HK-2 (cell line): ENCODE data around the gene SASH1.

ENCODE experiments used
- DNase-seq: peaks from one replicate; pipeline ENCODE4 v3.0.0-alpha.2; 2018; ENCODE audit not compliant: unreplicated experiment

The SASH1 gene

GRCh38 chr6:148520109-148520841 is 177.6 kb downstream of the SASH1 start:
- peak; percentile 12 for DNase-seq

DNA sequence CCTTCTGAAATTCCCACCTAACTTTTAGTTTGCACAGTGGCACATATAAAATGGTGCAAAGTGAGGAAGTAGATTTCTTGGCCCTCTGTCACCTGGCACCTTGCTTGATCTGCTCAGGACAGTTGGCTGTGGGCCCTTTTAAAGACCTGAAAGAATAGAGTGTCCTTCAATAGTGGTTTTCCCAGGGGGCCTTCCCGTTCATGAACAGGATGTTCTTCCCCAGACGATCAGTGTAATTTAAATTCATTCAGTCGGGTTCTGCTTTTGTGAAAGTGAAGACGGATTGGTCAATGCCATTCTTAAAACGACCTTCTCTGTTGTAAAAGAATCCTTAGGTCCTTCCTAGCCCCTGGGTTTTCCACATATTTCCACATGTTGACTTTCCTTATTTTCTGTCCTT is 178.5 kb downstream of the SASH1 start:
- no peak for DNase-seq

GRCh38 chr6:148521586-148521985 is 178.9 kb downstream of the SASH1 start:
- no peak for DNase-seq

DNA sequence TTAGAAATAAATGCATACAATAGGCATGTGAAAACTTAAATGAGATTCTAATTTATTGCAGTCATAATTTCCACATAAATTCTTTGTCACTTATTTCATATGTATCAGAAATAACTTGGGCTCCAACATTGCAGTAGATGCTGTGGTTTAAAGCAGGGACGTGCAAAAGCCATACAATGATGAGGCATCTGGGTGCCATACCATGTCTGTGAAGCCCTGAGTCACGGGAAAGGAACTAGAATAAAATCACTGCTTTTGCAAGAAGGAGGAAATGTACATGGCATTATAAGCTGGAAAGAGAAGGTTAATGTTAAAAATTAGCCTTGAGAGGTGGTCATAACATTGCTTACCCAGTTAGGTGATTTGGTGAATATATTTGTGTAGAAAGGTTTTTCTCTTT is 180.4 kb downstream of the SASH1 start:
- no peak for DNase-seq

DNA sequence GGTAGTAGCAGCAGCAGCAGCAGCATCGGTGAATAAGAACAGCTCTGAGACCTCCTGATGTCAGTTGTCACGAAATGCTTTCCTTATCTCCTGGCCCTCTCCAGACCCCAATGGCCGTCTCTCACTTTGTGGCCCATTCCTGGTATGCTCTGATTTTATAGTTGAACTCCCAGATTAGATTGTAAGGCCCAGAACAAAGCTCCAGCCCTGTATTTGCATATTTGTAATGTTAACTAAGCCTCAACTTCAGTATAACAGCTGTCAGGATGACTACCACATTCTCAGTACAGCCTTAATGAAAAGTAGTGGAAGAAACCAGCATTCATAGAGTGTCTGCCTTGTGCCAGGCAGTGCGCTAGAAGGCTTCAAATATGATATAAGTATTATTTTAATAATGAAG is 180.9 kb downstream of the SASH1 start:
- no peak for DNase-seq

GRCh38 chr6:148524471-148524882 is 181.8 kb downstream of the SASH1 start:
- DNase-seq = no peak

GRCh38 chr6:148524976-148525375 is 182.3 kb downstream of the SASH1 start:
- no peak for DNase-seq

GRCh38 chr6:148525453-148525852 is 182.8 kb downstream of the SASH1 start:
- DNase-seq = no peak

- DNase-seq = no peak
Observed at GRCh38 chr6:148526145-148526544, 183.5 kb downstream of the SASH1 start.

- no peak for DNase-seq
Observed at GRCh38 chr6:148528292-148528691, 185.7 kb downstream of the SASH1 start.

DNA sequence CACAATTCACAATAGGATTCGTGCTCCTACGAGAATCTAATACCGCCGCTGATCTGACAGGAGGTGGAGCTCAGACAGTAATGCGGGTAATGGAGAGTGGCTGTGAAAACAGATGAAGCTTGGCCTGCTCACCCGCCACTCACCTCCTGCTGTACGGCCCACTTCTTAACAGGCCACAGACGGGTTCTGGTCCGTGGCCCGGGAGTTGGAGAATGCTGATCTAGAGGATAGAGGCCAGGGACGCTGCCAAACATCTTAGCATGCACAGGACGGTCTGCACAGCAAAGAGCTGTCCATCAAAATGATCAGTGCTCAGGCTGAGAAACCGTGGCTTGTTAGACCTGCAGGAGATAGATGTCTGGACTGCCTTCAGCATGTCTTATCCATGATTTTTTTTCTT is 186.4 kb downstream of the SASH1 start:
- no peak for DNase-seq

DNA sequence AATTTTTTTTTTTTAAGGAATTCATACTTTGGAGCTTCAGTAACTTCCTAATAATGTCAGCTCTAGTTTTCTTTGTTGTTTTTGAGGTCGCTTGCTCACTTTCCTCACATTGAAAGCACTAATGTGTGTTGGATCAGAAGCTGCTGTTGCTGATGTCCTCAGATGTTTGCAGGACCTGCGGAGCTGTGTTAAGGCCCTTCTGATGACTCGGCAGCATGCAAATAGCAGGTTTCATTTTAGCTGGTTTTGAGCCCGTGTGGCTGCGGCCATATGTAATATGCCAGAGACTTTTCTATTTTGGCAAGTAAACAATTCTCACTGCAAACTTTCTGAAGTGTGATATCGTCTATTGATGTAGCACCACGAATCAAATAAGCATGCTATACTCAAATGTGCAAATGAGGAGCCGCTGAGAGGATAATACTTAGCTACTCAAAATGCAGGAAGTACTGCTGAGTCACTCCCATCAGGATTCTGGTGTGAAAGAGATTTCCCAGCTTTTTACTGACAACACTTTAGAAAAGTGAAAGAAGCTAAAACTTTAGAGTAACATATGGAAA is 187.8 kb downstream of the SASH1 start:
- no peak for DNase-seq

GRCh38 chr6:148530976-148531375 is 188.3 kb downstream of the SASH1 start:
- DNase-seq = no peak

- no peak for DNase-seq
Observed at GRCh38 chr6:148532698-148533097, 190.1 kb downstream of the SASH1 start.

DNA sequence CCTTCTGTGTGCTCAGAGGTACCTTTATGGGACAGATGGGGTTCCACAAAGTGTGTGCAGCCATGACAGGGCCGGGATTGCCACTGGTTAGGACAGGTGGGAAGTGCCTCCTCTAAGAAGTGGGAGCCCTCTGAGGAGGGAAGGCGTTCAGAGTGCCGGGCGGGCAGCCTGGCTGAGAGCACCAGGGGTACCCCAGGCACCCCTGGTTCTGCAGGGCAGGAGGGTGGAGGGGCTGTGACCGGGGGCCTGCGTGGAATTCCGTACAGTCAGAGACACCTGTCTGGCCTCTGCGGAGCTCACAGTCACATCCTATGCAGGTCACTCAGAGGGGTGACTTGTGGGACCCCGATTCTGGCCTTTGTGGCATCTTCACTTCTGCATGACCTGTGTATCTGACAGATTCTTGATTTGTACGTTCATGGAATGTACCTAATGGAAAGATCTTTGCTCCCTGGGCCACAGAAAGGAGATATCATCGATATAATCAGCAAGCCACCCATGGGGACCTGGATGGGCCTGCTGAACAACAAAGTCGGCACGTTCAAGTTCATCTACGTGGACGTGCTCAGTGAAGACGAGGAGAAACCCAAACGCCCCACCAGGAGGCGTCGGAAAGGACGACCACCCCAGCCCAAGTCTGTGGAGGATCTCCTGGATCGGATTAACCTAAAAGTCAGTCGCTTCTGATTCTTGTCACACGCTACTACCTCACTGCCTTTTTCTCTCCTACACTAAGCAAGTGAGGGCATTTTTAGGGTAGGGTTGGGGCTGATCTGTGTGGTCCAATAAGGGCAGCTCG is 190.9 kb downstream of the SASH1 start:
- no peak for DNase-seq

DNA sequence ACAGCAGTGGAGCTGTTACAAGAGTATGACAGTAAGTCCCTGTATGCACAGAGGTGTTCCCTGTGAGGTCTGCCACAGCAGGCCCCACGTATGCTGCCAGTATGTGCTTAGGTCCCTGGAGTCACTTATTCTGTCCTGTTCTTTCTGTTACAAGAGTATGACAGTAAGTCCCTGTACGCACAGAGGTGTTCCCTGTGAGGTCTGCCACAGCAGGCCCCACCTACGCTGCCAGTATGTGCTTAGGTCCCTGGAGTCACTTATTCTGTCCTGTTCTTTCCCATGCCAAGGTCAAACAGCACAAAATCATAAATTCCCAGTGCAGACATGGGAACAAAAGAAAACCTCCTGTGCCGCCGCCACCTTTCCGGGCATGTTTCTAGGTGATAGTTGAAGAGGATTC is 192.2 kb downstream of the SASH1 start:
- no peak for DNase-seq

DNA sequence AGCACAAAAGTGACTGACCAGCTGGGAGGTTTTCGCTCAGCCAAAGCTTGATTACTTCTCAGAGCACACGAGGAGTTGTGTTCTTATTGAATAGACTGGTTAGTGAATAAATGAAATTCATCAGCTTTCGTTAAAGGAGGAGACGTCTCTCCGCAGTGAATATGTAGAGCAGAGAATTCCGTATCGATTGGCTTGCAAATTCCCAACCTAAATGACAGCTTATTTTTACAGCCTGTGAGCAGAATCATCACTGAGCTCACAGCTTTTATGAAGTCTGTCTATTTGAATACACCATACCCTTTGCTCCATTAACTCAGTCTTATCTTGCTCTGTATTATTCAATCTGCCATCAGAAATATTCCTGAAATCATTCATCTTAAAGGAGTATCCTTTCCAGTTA is 192.7 kb downstream of the SASH1 start:
- no peak for DNase-seq

DNA sequence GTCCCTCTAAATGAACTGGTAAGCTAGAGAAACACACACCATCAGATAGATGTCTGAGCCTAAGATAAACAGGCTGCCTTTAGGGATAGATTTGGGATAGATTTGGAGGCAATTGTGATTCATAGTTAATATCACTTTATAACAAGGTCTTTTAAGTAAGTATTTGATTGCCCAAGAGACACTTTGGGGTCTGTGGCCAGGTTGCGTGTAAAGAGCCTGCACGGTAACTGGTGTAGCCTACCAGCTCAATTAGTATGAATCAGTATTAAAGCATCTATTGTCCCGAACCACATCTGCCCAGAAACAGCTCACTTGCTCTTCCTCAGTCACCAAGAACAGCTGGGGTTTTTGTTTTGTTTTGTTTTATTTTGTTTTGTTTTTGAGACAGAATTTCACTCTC is 193.3 kb downstream of the SASH1 start:
- no peak for DNase-seq

DNA sequence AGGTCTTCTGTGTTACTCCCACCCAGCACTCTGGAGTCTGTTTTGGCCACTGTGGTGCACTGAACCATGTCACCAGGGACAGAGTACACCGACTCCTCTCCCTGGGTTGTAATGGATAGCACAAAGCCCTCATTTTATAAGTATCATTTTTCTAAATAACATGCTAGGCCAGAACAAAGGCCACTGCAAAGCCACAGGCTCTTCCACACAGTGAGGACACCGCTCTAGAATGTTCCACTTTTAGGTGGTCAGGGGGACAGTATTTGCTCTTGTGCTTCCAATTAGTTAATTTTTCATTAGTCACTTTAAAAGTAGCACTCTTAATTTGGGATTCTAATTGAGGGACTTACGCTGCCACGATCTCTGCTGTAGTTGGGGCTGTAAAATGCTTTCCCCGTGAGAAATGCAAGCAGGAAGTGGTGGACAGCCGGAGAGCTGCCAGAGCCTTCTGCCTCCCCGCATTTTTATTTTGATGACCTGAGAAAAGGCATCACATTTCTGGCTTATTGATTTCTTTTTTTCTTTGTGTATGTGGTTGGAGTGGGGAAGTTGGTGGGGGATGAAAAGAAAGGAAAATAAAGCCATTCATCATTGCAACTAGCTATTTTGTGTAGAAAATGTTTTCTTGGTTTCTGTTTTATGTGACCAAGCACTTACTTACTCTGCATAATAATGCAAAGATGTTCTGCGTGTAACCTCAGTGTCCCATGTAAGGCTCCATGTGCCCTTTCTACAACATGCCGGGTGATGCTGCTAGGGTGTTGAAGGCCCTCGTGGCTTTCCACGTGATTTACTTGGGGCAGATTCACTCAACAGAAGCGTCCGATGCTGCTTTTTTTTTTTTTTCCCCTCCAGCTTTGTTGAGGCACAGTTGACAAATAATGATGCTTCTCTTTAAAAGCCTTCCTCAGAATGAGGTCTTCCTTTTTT is 195.9 kb downstream of the SASH1 start:
- no peak for DNase-seq

GRCh38 chr6:148543540-148543939 is 200.9 kb downstream of the SASH1 start:
- no peak for DNase-seq

DNA sequence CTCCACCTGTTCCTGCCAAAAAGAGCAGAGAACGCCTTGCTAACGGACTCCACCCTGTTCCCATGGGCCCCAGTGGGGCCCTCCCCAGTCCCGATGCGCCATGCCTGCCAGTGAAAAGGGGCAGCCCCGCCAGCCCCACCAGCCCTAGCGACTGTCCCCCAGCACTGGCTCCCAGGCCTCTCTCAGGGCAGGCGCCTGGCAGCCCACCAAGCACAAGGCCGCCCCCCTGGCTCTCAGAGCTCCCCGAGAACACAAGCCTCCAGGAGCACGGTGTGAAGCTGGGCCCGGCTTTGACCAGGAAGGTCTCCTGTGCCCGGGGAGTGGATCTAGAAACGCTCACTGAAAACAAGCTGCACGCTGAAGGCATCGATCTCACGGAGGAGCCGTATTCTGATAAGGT is 201.8 kb downstream of the SASH1 start:
- no peak for DNase-seq

GRCh38 chr6:148545901-148546300 is 203.3 kb downstream of the SASH1 start:
- DNase-seq = no peak
